Fibroblast of skin of back (primary cell): ENCODE measurements around the gene MAN2A1.
A peak's percentile ranks its signal among the peaks of the same experiment; 100 is the strongest.

Source experiments
- DNase-seq: peaks from one replicate; pipeline ENCODE4 v3.0.0-alpha.2; 2013

The MAN2A1 gene

GRCh38 chr5:109682383-109682782 is 7.3 kb upstream of the MAN2A1 start:
- DNase-seq, result peak; percentile 19

- no peak for DNase-seq
Observed at GRCh38 chr5:109685916-109686315, 3.8 kb upstream of the MAN2A1 start.

- DNase-seq, result no peak
Observed at GRCh38 chr5:109688630-109688969, 1.1 kb upstream of the MAN2A1 start.

- peak; percentile 90 for DNase-seq
Observed at GRCh38 chr5:109688970-109689739, 572 bp upstream of the MAN2A1 start.

- DNase-seq, result peak; percentile 48
Observed at GRCh38 chr5:109690242-109690974, 681 bp downstream of the MAN2A1 start.

GRCh38 chr5:109690975-109691574 is 1.3 kb downstream of the MAN2A1 start:
- DNase-seq, result peak; percentile 84

- DNase-seq, result peak; percentile 38
Observed at GRCh38 chr5:109691996-109692395, 2.3 kb downstream of the MAN2A1 start.

- no peak for DNase-seq
Observed at GRCh38 chr5:109692852-109693251, 3.1 kb downstream of the MAN2A1 start.

GRCh38 chr5:109693535-109694400 is 4.0 kb downstream of the MAN2A1 start:
- peak; percentile 54 for DNase-seq

- DNase-seq, result peak; percentile 67
Observed at GRCh38 chr5:109694451-109694891, 4.7 kb downstream of the MAN2A1 start.

- DNase-seq, result no peak
Observed at GRCh38 chr5:109695005-109695926, 5.5 kb downstream of the MAN2A1 start.

GRCh38 chr5:109697339-109697738 is 7.6 kb downstream of the MAN2A1 start:
- DNase-seq, result no peak

GRCh38 chr5:109700516-109701153 is 10.9 kb downstream of the MAN2A1 start:
- DNase-seq, result no peak

- no peak for DNase-seq
Observed at GRCh38 chr5:109701252-109701651, 11.5 kb downstream of the MAN2A1 start.

- DNase-seq, result no peak
Observed at GRCh38 chr5:109701792-109702191, 12.1 kb downstream of the MAN2A1 start.

- DNase-seq, result no peak
Observed at GRCh38 chr5:109703166-109703565, 13.4 kb downstream of the MAN2A1 start.

- DNase-seq, result peak; percentile 23
Observed at GRCh38 chr5:109703829-109704228, 14.1 kb downstream of the MAN2A1 start.

GRCh38 chr5:109704282-109704952 is 14.7 kb downstream of the MAN2A1 start:
- DNase-seq, result no peak

- DNase-seq, result peak; percentile 79
Observed at GRCh38 chr5:109705596-109705995, 15.9 kb downstream of the MAN2A1 start.

GRCh38 chr5:109706095-109706494 is 16.4 kb downstream of the MAN2A1 start:
- DNase-seq, result no peak
